DND-41 (cell line): Measurements from ENCODE around the gene GRIN2A.
A peak's percentile ranks its signal among the peaks of the same experiment; 100 is the strongest.

Experiments used
- ATAC-seq: fragments of 200-7000 bp; cut with Tn5 transposase; 3 replicates; pipeline ENCODE4 v1.9.1; 2021; ENCODE audit warnings: low read depth; ENCODE audit not compliant: insufficient read depth
- DNase-seq: peaks from one replicate; pipeline ENCODE4 v3.0.0-alpha.2; 2020
- H2AFZ ChIP-seq: 2 replicates; pipeline ENCODE4 v1.6.0; 2012; ENCODE audit warnings: low read depth, low read length
- H3K27ac ChIP-seq: 2 replicates; pipeline ENCODE4 v1.5.1; 2012; ENCODE audit warnings: low read length, inconsistent platforms
- H3K27me3 ChIP-seq: fragments of 200-600 bp; sonication (generic); 2 replicates; pipeline ENCODE4 v1.6.0; 2012; ENCODE audit warnings: low read length, mild to moderate bottlenecking, inconsistent platforms; ENCODE audit not compliant: insufficient read depth, poor library complexity
- H3K36me3 ChIP-seq: 2 replicates; pipeline ENCODE4 v1.5.1; 2012; ENCODE audit warnings: low read length, inconsistent platforms; ENCODE audit not compliant: insufficient read depth
- H3K4me1 ChIP-seq: 2 replicates; pipeline ENCODE4 v1.5.1; 2012; ENCODE audit warnings: mild to moderate bottlenecking, low read length; ENCODE audit not compliant: insufficient read depth
- H3K4me2 ChIP-seq: 2 replicates; pipeline ENCODE4 v1.6.0; 2012; ENCODE audit warnings: mild to moderate bottlenecking, moderate library complexity, low read length, inconsistent platforms; ENCODE audit not compliant: insufficient read depth
- H3K4me3 ChIP-seq, 2 experiments: fragments of 200-600 bp in 1 of 2; shearing (Covaris generic) in 1 of 2; 2 replicates each; pipeline ENCODE4 v1.5.1; 2012 to 2016; ENCODE audit warnings: inconsistent platforms in 2 of 2, low read length in 2 of 2, mild to moderate bottlenecking in 2 of 2, low read depth in 1 of 2, moderate library complexity in 1 of 2
- H3K79me2 ChIP-seq: 2 replicates; pipeline ENCODE4 v1.6.0; 2012; ENCODE audit warnings: low read length, inconsistent platforms; ENCODE audit not compliant: insufficient read depth
- H3K9ac ChIP-seq: 2 replicates; pipeline ENCODE4 v1.6.0; 2012; ENCODE audit warnings: low read depth, mild to moderate bottlenecking, inconsistent platforms, low read length, moderate library complexity
- H3K9me3 ChIP-seq: 2 replicates; pipeline ENCODE4 v1.5.1; 2012; ENCODE audit warnings: low read length, moderate library complexity, mild to moderate bottlenecking, inconsistent platforms; ENCODE audit not compliant: insufficient read depth, severe bottlenecking
- H4K20me1 ChIP-seq: 2 replicates; pipeline ENCODE4 v1.6.0; 2012; ENCODE audit warnings: low read length; ENCODE audit not compliant: insufficient read depth
- CTCF ChIP-seq: IDR thresholded peaks from 2 replicates; pipeline ENCODE4 v1.5.1; 2012; ENCODE audit warnings: borderline replicate concordance, low read length, moderate library complexity, mild to moderate bottlenecking; ENCODE audit not compliant: poor library complexity, severe bottlenecking; ENCODE audit errors: extremely low read depth
- EZH2 ChIP-seq: IDR thresholded peaks from 3 replicates; pipeline ENCODE4 v1.6.1; 2012; ENCODE audit warnings: borderline replicate concordance, low read depth, mild to moderate bottlenecking, moderate library complexity, low read length, inconsistent platforms; ENCODE audit not compliant: severe bottlenecking

The GRIN2A gene

GRCh38 chr16:10181196-10182162 is 749 bp downstream of the GRIN2A start:
- Histone ChIP-seq H3K4me2 (no peak overlapping the region), H4K20me1 (no peaks in the 10 kb centered on the region), H3K9ac (no peak overlapping the region), H3K27me3 (no peaks in the 10 kb centered on the region), H3K9me3 (peaks cover 6% of the 10 kb centered on the region), H3K4me1 (no peaks in the 10 kb centered on the region), H3K36me3 (no peaks in the 10 kb centered on the region), H3K27ac (no peak overlapping the region), H2AFZ (no peak overlapping the region), H3K79me2 (no peaks in the 10 kb centered on the region), H3K4me3 (no peak overlapping the region)
- ATAC-seq (no peak), DNase-seq (no peak)
- TF ChIP-seq EZH2 = no peak
- TF ChIP-seq CTCF = peak; percentile 36

GRCh38 chr16:10180771-10181163 is 1.5 kb downstream of the GRIN2A start:
- no peaks in the 10 kb centered on the region for H4K20me1 ChIP-seq
- H3K9me3 ChIP-seq = peaks cover 6% of the 10 kb centered on the region
- no peak overlapping the region for H3K4me3 ChIP-seq
- no peak overlapping the region for H3K9ac ChIP-seq
- DNase-seq = peak; percentile 7
- no peak overlapping the region for H3K27ac ChIP-seq
- no peak for TF ChIP-seq EZH2
- no peak for TF ChIP-seq CTCF
- no peaks in the 10 kb centered on the region for H3K79me2 ChIP-seq
- H3K4me2 ChIP-seq = no peak overlapping the region
- H2AFZ ChIP-seq = no peak overlapping the region
- no peaks in the 10 kb centered on the region for H3K4me1 ChIP-seq
- no peaks in the 10 kb centered on the region for H3K36me3 ChIP-seq
- no peaks in the 10 kb centered on the region for H3K27me3 ChIP-seq
- ATAC-seq = no peak

GRCh38 chr16:10180042-10180770 is 2.0 kb downstream of the GRIN2A start:
- Histone ChIP-seq H3K36me3 (no peaks in the 10 kb centered on the region), H3K9me3 (peaks cover 6% of the 10 kb centered on the region), H3K4me2 (no peak overlapping the region), H3K27ac (no peak overlapping the region), H3K4me3 (no peak overlapping the region), H3K27me3 (no peaks in the 10 kb centered on the region), H2AFZ (no peak overlapping the region), H3K79me2 (no peaks in the 10 kb centered on the region), H4K20me1 (no peaks in the 10 kb centered on the region), H3K9ac (no peak overlapping the region), H3K4me1 (no peaks in the 10 kb centered on the region)
- no peak for DNase-seq
- ATAC-seq = no peak
- no peak for TF ChIP-seq CTCF
- TF ChIP-seq EZH2 = no peak
